GDM1 (cell line): Measurements from ENCODE around the gene NPDC1.
"Not testable (repeated sequence)": the region's sequence is repeated elsewhere in the genome, so short reads cannot be mapped to it uniquely, and the experiment has no call there.

Source experiments
- DNase-seq: peaks from one replicate; lab custom pipeline; 2025; lab: John Stamatoyannopoulos, UW

The NPDC1 gene

GRCh38 chr9:137011156-137011555 is 34.8 kb downstream of the NPDC1 start:
- no peak for DNase-seq

GRCh38 chr9:137009938-137010732 is 35.8 kb downstream of the NPDC1 start:
- no peak for DNase-seq

GRCh38 chr9:137009217-137009616 is 36.8 kb downstream of the NPDC1 start:
- no peak for DNase-seq

GRCh38 chr9:137008312-137008711 is 37.7 kb downstream of the NPDC1 start:
- DNase-seq: no peak

GRCh38 chr9:137007816-137008270 is 38.1 kb downstream of the NPDC1 start:
- no peak for DNase-seq

- DNase-seq: no peak
Observed at GRCh38 chr9:137007108-137007815, 38.7 kb downstream of the NPDC1 start.

- DNase-seq: peak; percentile 23
Observed at GRCh38 chr9:137006116-137007003, 39.6 kb downstream of the NPDC1 start.

GRCh38 chr9:137004285-137004684 is 41.7 kb downstream of the NPDC1 start:
- DNase-seq: not testable (repeated sequence)

- no peak for DNase-seq
Observed at GRCh38 chr9:137002646-137003041, 43.3 kb downstream of the NPDC1 start.

- DNase-seq: no peak
Observed at GRCh38 chr9:137001857-137002645, 43.9 kb downstream of the NPDC1 start.

- DNase-seq: peak; percentile 26
Observed at GRCh38 chr9:137000177-137000930, 45.6 kb downstream of the NPDC1 start.

- no peak for DNase-seq
Observed at GRCh38 chr9:136997830-136998234, 48.1 kb downstream of the NPDC1 start.

- no peak for DNase-seq
Observed at GRCh38 chr9:136997371-136997770, 48.6 kb downstream of the NPDC1 start.

- DNase-seq: no peak
Observed at GRCh38 chr9:136996361-136997292, 49.4 kb downstream of the NPDC1 start, which contains the start of gene CLIC3. Gene CLIC3, minus strand, starts transcription at chr9:136996568. Its CDS starts 25 bp downstream, at chr9:136996543.

GRCh38 chr9:136995772-136996311 is 50.1 kb downstream of the NPDC1 start:
- DNase-seq: no peak

GRCh38 chr9:136995362-136995761 is 50.6 kb downstream of the NPDC1 start:
- DNase-seq: no peak

GRCh38 chr9:136994888-136995230 is 51.1 kb downstream of the NPDC1 start:
- DNase-seq: no peak

GRCh38 chr9:136994180-136994887 is 51.6 kb downstream of the NPDC1 start:
- no peak for DNase-seq
